ENCODE measurements around the gene UHRF1. TPM values are rescaled to one million over a fixed set of nuclear protein-coding genes. Genes with fewer than 3 reads are reported as not detected.

The UHRF1 gene
- total RNA-seq, 1 donor from 2014 or later: 0.32 TPM

DNA sequence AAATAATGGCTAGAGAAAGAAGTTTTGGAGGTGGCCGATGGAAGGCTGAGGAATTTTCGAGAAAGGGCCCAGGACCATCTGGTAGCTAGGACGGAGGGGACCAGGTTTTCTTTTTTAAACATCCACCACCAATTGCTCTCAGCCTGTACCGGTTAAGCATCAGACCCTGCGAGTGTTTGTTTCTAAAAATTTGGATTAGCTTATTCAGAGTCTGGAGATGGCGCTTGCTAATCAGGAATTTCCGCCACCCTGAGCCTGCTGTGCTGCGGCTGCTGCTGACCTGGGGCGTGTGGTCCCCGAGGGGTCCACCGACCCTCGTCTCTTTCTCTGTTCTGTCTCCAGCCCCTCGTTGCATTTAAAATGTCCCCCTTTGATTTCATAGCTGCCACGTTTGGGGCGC is 2.0 kb downstream of the UHRF1 start:
- peaks cover 18 to 22% of the 10 kb centered on the region in 2 donors for H3K4me1 ChIP-seq
- TF ChIP-seq, protein P1, sequence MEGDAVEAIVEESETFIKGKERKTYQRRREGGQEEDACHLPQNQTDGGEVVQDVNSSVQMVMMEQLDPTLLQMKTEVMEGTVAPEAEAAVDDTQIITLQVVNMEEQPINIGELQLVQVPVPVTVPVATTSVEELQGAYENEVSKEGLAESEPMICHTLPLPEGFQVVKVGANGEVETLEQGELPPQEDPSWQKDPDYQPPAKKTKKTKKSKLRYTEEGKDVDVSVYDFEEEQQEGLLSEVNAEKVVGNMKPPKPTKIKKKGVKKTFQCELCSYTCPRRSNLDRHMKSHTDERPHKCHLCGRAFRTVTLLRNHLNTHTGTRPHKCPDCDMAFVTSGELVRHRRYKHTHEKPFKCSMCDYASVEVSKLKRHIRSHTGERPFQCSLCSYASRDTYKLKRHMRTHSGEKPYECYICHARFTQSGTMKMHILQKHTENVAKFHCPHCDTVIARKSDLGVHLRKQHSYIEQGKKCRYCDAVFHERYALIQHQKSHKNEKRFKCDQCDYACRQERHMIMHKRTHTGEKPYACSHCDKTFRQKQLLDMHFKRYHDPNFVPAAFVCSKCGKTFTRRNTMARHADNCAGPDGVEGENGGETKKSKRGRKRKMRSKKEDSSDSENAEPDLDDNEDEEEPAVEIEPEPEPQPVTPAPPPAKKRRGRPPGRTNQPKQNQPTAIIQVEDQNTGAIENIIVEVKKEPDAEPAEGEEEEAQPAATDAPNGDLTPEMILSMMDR (IDR thresholded peaks at IDR 0.05): no peak
- no peaks in the 10 kb centered on the region for H3K36me3 ChIP-seq
- H3K4me3 ChIP-seq: peak overlapping the region; percentile 43 to 76
- H3K27ac ChIP-seq: peak overlapping the region; percentile 64 to 73
- intact Hi-C loops (cut with DNase I): loop anchor here (1.0 to 5.0 kb wide), 5 partner anchors 39 to 187 kb away; partner anchors contain the start of gene FEM1A
- no peaks in the 10 kb centered on the region for H3K27me3 ChIP-seq
- no peaks in the 10 kb centered on the region for H3K9me3 ChIP-seq
- DNase-seq (ENCODE audit: low spot score in 2 of 2): no peak

DNA sequence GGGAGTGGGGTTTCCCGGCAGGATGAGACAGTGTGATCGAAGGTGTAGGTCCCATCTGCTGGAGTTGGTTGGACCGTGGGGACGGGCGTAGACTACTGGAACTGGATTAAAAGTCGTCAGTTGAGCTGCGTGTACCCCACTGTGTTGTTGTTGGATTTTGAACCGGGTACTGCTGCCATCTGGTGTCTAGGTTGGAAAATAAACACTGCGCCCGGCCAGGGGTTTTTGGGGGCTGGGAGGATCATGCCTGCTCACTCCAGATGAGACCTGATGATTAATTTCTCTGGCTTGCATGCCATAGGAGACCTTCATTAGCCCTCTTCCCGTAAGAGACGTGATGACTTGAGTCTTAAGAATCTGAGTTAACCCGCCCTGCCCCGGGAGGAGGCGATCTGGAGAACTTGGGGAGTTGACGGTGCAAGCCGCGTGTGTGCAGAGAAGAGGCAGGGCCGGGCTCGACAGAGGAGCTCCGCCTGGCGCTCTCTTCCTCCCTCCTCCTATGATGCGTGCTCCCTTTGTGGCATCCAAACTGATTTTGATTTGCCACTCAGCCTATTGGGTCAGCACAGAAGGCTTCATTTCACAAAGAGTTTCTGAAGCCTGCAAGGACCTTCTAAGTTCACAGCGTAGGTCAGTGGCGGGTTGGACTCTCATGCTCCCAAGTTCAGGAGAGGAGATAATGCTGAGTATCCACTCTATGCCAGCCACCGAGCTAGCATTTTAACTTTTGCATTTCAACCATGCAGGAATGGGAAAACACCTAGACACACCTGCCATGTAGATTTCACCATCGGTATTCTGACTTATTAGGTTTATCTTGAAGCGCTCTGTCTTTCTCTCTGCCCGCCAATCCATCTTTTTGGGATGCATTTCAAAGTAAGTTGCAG is 2.7 kb downstream of the UHRF1 start:
- intact Hi-C loops (cut with DNase I): loop anchor here (1.0 to 5.0 kb wide), 6 partner anchors 40 to 187 kb away; partner anchors contain the start of gene FEM1A

DNA sequence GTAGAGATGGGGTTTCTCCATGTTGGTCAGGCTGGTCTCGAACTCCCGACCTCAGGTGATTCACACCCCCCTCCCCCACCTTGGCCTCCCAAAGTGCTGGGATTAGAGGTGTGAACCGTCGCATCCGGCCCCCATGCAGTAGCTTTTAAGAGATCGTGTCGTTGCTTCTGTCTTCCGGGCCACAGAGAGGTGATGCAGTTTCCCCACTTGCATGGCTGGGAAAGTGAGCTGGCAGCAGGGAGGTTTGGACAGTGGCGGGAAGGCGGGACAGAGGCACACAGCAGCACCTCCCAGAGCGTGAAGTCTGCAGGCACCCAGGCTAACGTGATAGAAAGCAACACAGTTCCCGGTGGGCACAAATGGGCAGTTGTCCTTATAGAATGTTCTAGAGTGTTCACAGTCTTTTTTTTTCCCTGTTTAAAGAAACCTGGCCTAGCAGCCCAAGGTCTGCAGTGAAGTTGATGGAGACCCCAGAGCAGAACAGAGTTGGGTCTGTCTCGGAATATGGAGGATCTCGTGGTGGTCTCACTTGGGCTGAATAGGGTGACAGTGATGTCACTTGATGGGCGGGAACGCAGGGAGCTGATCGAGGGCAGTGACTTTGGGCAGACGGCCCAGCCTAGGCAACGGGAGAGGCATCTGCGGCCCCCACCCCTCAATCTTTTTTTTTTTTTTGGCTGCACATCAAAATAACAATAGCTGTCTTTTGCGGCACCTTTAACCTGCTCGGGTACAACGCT is 4.9 kb downstream of the UHRF1 start:
- Histone ChIP-seq H3K27ac (no peak overlapping the region), H3K4me1 (peaks cover 16 to 20% of the 10 kb centered on the region in 2 donors), H3K36me3 (no peaks in the 10 kb centered on the region), H3K9me3 (no peaks in the 10 kb centered on the region), H3K27me3 (no peaks in the 10 kb centered on the region), H3K4me3 (no peak overlapping the region)
- DNase-seq (ENCODE audit: low spot score in 2 of 2): no peak
- TF ChIP-seq, protein P1 (IDR thresholded peaks at IDR 0.05): no peak
- intact Hi-C loops (cut with DNase I): loop anchor here (5.0 kb wide), 2 partner anchors 118 to 122 kb away; partner anchors contain the start of gene FEM1A

More for the DNA sequence above, 2.7 kb downstream of the UHRF1 start:
- Histone ChIP-seq H3K36me3 (no peaks in the 10 kb centered on the region), H3K9me3 (no peaks in the 10 kb centered on the region), H3K4me1 (peaks cover 18 to 22% of the 10 kb centered on the region in 2 donors), H3K4me3 (peak overlapping the region; percentile 43 to 76), H3K27ac (peak overlapping the region; percentile 64 to 73), H3K27me3 (no peaks in the 10 kb centered on the region)
- peak; percentile 52 to 94 for DNase-seq (ENCODE audit: low spot score in 2 of 2)
- TF ChIP-seq, protein P1 (IDR thresholded peaks at IDR 0.05): peak; percentile 60 to 65 (median 64)

DNA sequence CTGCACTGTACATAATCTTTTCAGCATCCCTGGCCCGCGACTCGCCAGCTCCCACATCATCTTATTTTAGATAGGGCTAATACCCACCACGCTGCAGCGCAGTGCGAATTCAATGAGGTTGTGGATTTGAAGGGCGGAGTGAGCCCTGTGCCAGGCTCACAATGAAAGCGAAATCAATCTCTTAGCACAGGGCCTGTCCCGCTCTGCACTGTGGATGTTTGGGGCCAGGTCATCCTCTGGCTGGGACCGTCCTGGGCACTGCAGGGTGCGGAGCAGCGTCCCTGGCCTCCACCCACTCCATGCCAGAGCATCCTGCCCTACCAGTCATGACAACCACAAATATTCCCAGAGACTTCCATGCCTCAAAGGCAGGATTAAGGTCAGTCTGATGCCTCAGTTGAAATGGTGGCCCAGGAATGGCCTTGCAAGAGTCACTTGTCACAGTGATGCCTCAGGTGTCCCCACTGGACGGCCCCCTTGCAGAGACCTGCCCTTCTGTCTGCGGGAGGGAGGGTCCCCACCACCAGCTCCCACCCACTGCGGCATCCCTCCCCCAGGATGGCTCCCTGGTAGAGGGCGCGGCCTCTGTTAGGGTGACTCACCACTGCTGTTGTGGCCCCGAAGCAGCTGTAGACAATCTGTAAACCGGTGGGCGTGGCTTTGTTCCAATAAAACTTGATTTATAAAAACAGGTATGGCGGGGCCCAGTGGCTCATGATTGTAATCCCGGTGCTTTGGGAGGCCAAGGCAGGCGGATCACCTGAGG is 5.6 kb downstream of the UHRF1 start:
- H3K4me1 ChIP-seq: peaks cover 12 to 14% of the 10 kb centered on the region in 2 donors

More for the DNA sequence above, 5.6 kb downstream of the UHRF1 start:
- Histone ChIP-seq H3K36me3 (no peaks in the 10 kb centered on the region), H3K27me3 (no peaks in the 10 kb centered on the region), H3K4me3 (peak overlapping the region in 1 of 2 donors; percentile 43), H3K9me3 (no peaks in the 10 kb centered on the region), H3K27ac (no peak overlapping the region)
- DNase-seq (ENCODE audit: low spot score in 2 of 2): no peak
- intact Hi-C loops (cut with DNase I): loop anchor here (5.0 kb wide), 2 partner anchors 117 to 123 kb away; partner anchors contain the start of gene FEM1A
- TF ChIP-seq, protein P1 (IDR thresholded peaks at IDR 0.05): no peak
